SK-N-SH (cell line): ENCODE measurements around the gene CTCF. TPM values are rescaled to one million over a fixed set of nuclear protein-coding genes. Genes with fewer than 3 reads are reported as not detected.

Experiments used
- CTCF ChIA-PET: fragments of 300-600, 350-600 bp; formaldehyde crosslinking; extraction: SDS; loops from one replicate; lab custom pipeline; 2021; lab: Yijun Ruan, JAX
- POLR2A ChIA-PET: fragments of 350-600 bp; sonication (Branson Sonifier 250); formaldehyde crosslinking; extraction: SDS; loops from one replicate; lab custom pipeline; 2020; ENCODE audit warnings: antibody characterized with exemption, inconsistent platforms; lab: Yijun Ruan, JAX
- DNase-seq: peaks from one replicate; pipeline ENCODE4 v3.0.0; 2012
- H2AFZ ChIP-seq: fragments of 200-600 bp; sonication (generic); 2 replicates; pipeline ENCODE4 v1.8.1; 2016; ENCODE audit warnings: antibody characterized with exemption, mild to moderate bottlenecking, low read depth
- H3F3A ChIP-seq: fragments of 200-600 bp; sonication (generic); replicated peaks from 2 replicates; pipeline ENCODE3; 2016; ENCODE audit warnings: antibody characterized with exemption, mild to moderate bottlenecking; ENCODE audit not compliant: insufficient read depth
- H3K27ac ChIP-seq, 2 experiments: fragments of 200-500 bp in 1 of 2; fragments of 200-600 bp in 1 of 2; sonication (Bioruptor generic) in 1 of 2; sonication (generic), shearing (Covaris generic) in 1 of 2; 2 replicates each; pipeline versions ENCODE4 v1.5.1 to v1.6.1; 2014 to 2016; ENCODE audit warnings: low read depth in 2 of 2, inconsistent platforms in 1 of 2, low read length in 1 of 2, mild to moderate bottlenecking in 1 of 2, mixed read lengths in 1 of 2
- H3K27me3 ChIP-seq: fragments of 200-600 bp; sonication (generic), shearing (Covaris generic); 2 replicates; pipeline ENCODE4 v1.6.1; 2016; ENCODE audit warnings: mixed run types; ENCODE audit not compliant: insufficient read depth
- H3K36me3 ChIP-seq, 2 experiments: fragments of 200-500 bp in 1 of 2; fragments of 200-600 bp in 1 of 2; sonication (Bioruptor generic) in 1 of 2; sonication (generic) in 1 of 2; replicated peaks in 1 of 2; 2 replicates each; pipeline versions ENCODE3 to v1.5.1; 2014 to 2016; ENCODE audit warnings: low read length in 1 of 2, mild to moderate bottlenecking in 1 of 2; ENCODE audit not compliant: insufficient read depth in 2 of 2, control insufficient read depth in 1 of 2
- H3K4me1 ChIP-seq, 2 experiments: fragments of 200-500 bp in 1 of 2; fragments of 200-600 bp in 1 of 2; sonication (Bioruptor generic) in 1 of 2; sonication (generic), shearing (Covaris generic) in 1 of 2; 2 replicates each; pipeline versions ENCODE4 v1.5.1 to v1.6.1; 2014 to 2016; ENCODE audit warnings: low read depth in 1 of 2, low read length in 1 of 2, mixed run types in 1 of 2; ENCODE audit not compliant: insufficient read depth in 2 of 2, control insufficient read depth in 1 of 2
- H3K4me2 ChIP-seq: fragments of 200-600 bp; sonication (generic), shearing (Covaris generic); 2 replicates; pipeline ENCODE4 v1.6.1; 2017; ENCODE audit warnings: mixed run types
- H3K4me3 ChIP-seq, 2 experiments: fragments of 200-500 bp in 1 of 2; fragments of 200-600 bp in 1 of 2; sonication (Bioruptor generic) in 1 of 2; sonication (generic), shearing (Covaris generic) in 1 of 2; 2 replicates each; pipeline versions ENCODE4 v1.5.1 to v1.8.1; 2014 to 2016; ENCODE audit warnings: low read depth in 2 of 2, inconsistent platforms in 1 of 2, low read length in 1 of 2, mild to moderate bottlenecking in 1 of 2, mixed read lengths in 1 of 2, moderate library complexity in 1 of 2
- H3K79me2 ChIP-seq: fragments of 200-600 bp; sonication (generic); 2 replicates; pipeline ENCODE4 v1.8.1; 2017; ENCODE audit warnings: mild to moderate bottlenecking; ENCODE audit not compliant: insufficient read depth
- H3K9ac ChIP-seq: fragments of 200-600 bp; sonication (generic); 2 replicates; pipeline ENCODE4 v1.6.1; 2017; ENCODE audit warnings: mixed run types
- H3K9me2 ChIP-seq: fragments of 200-600 bp; sonication (generic); 2 replicates; pipeline ENCODE4 v1.6.1; 2017; ENCODE audit warnings: mixed run types
- H3K9me3 ChIP-seq: fragments of 200-600 bp; sonication (generic); 2 replicates; pipeline ENCODE4 v1.6.1; 2017; ENCODE audit warnings: mixed run types, mild to moderate bottlenecking, moderate library complexity
- H4K20me1 ChIP-seq: fragments of 200-600 bp; sonication (generic); 2 replicates; pipeline ENCODE4 v1.6.1; 2017; ENCODE audit warnings: mild to moderate bottlenecking, mixed run types; ENCODE audit not compliant: insufficient read depth
- CHD2 ChIP-seq: fragments of 150-350 bp; IDR thresholded peaks from 2 replicates; pipeline ENCODE4 v1.6.1; 2018; ENCODE audit warnings: low read length; ENCODE audit not compliant: partially characterized antibody
- EP300 ChIP-seq, 2 experiments: IDR thresholded peaks; 2 replicates each; pipeline versions ENCODE4 v1.4.0 to v1.6.1; 2012; ENCODE audit warnings: borderline replicate concordance in 1 of 2, low read depth in 1 of 2, low read length in 1 of 2
- FOSL2 ChIP-seq: IDR thresholded peaks from 2 replicates; pipeline ENCODE4 v1.4.0; 2012; ENCODE audit warnings: low read depth, mild to moderate bottlenecking, moderate library complexity, borderline replicate concordance
- GABPA ChIP-seq: IDR thresholded peaks from 2 replicates; pipeline ENCODE4 v1.4.0; 2012; ENCODE audit warnings: low read depth, mild to moderate bottlenecking
- NRF1 ChIP-seq: IDR thresholded peaks from 2 replicates; pipeline ENCODE4 v1.6.1; 2012; ENCODE audit warnings: low read depth, mild to moderate bottlenecking, low read length
- RAD21 ChIP-seq: IDR thresholded peaks from 2 replicates; pipeline ENCODE4 v1.6.1; 2012; ENCODE audit warnings: mild to moderate bottlenecking, low read length
- TAF1 ChIP-seq: IDR thresholded peaks from 2 replicates; pipeline ENCODE4 v1.6.1; 2012; ENCODE audit warnings: low read depth, mild to moderate bottlenecking, low read length, moderate library complexity, borderline replicate concordance
- YY1 ChIP-seq: IDR thresholded peaks from 2 replicates; pipeline ENCODE4 v1.4.0; 2012; ENCODE audit warnings: low read depth, mild to moderate bottlenecking
- WGBS: methylation state at CpG from one replicate; pipeline ENCODE4 v1.1.6; 2017; ENCODE audit warnings: low lambda C conversion rate; 5-methylcytosine and 5-hydroxymethylcytosine counted together
- polyA plus RNA-seq, 3 experiments: library from polyadenylated mRNA; depleted of rRNA; stranded (reverse); fragments of >200 nt; gene quantifications; 2 replicates each; pipeline ENCODE4 v1.2.3, GENCODE V29; 2012
- TF ChIP-seq, protein P1 (sequence below): fragments of 200-600 bp; sonication (generic); IDR thresholded peaks from 2 replicates; pipeline ENCODE4 v1.6.1; 2017; ENCODE audit warnings: antibody characterized with exemption, mild to moderate bottlenecking, moderate library complexity
- TF ChIP-seq, protein P2 (sequence below): IDR thresholded peaks from 2 replicates; pipeline ENCODE4; 2012

The CTCF gene
- polyA plus RNA-seq, 1 of the 3 experiments (the other 2 are of a cell fraction), result 19.6 TPM

DNA sequence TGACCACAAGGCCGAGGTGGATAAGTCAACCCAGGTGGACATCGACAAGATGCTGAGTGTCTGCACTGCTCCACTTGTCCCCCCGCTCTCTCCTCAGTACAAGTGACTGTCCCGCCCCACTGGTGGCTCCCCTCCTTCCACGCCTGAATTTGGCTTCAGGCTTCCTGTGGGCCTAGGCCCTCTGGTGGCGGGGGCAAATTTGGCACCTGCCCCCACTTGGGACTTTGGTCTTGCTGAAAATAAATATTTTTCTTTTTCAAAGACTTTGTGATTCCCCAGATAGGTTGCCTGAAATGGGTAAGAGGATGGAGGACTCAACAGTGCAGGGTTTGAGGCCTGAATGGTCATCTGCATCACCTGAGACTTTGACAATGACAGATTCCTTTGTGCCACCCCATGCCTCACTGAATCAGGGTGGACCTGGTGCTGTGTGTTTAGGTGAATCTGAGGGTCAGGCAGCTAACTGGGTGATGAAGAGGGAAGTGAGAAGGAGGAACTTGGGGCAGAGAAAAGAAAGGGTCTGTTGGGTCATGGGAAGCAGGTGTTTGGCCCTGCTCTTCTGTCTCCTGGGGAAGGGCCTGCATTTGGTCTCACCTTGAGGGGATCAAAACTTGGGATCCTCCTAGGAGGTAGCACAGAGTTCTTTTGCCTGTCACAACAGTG, 106.3 kb downstream of the CTCF start:
- Histone ChIP-seq H3K9ac (no peak overlapping the region), H3K9me3 (no peaks in the 10 kb centered on the region), H3K4me2 (no peak overlapping the region), H2AFZ (no peak overlapping the region), H4K20me1 (no peaks in the 10 kb centered on the region), H3K36me3 (peaks cover 0 to 2% of the 10 kb centered on the region in 2 experiments), H3K27me3 (no peaks in the 10 kb centered on the region), H3F3A (peaks cover 14% of the 10 kb centered on the region), H3K79me2 (peaks cover 3% of the 10 kb centered on the region; the same call in 1 of the 2 replicates), H3K4me3 (no peak overlapping the region), H3K9me2 (no peaks in the 10 kb centered on the region), H3K27ac (peak overlapping the region in 1 of 2 experiments; percentile 54; a peak in 2 of 4 replicates), H3K4me1 (peaks cover 19 to 35% of the 10 kb centered on the region in 2 experiments; a peak in 2 of 4 replicates)
- ChIA-PET POLR2A (interaction anchor here (0.6 to 2.4 kb wide), 3 partner anchors 9 to 106 kb away, joined by 3 to 11 read pairs (median 4); partner anchors contain the start of genes ACD and CTCF), CTCF (interaction anchor here (0.6 to 18.3 kb wide), 36 partner anchors 8 to 260 kb away, joined by 3 to 246 read pairs (median 4); partner anchors contain the start of genes ATP6V0D1, CARMIL2, CTCF and RIPOR1)
- DNase-seq, result no peak
- 99% methylated on average over 6 of the region's 6 CpGs for WGBS
- TF ChIP-seq RAD21 (no peak), EP300 (IDR thresholded peaks at IDR 0.05; ENCODE audit: borderline replicate concordance in 1 of 2, low read depth in 1 of 2, low read length in 1 of 2) (no peak), GABPA (no peak)
- TF ChIP-seq, protein P1, sequence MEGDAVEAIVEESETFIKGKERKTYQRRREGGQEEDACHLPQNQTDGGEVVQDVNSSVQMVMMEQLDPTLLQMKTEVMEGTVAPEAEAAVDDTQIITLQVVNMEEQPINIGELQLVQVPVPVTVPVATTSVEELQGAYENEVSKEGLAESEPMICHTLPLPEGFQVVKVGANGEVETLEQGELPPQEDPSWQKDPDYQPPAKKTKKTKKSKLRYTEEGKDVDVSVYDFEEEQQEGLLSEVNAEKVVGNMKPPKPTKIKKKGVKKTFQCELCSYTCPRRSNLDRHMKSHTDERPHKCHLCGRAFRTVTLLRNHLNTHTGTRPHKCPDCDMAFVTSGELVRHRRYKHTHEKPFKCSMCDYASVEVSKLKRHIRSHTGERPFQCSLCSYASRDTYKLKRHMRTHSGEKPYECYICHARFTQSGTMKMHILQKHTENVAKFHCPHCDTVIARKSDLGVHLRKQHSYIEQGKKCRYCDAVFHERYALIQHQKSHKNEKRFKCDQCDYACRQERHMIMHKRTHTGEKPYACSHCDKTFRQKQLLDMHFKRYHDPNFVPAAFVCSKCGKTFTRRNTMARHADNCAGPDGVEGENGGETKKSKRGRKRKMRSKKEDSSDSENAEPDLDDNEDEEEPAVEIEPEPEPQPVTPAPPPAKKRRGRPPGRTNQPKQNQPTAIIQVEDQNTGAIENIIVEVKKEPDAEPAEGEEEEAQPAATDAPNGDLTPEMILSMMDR, result peak; percentile 10; the same call in 1 of the 2 replicates

GRCh38 chr16:67669499-67670101, 107.3 kb downstream of the CTCF start:
- Histone ChIP-seq H3K4me1 (peaks cover 24 to 45% of the 10 kb centered on the region in 2 experiments; a peak in 2 of 4 replicates), H2AFZ (no peak overlapping the region), H3K4me3 (no peak overlapping the region)
- TF ChIP-seq NRF1 (no peak), TAF1 (no peak), CHD2 (no peak), YY1 (no peak), FOSL2 (no peak)
- TF ChIP-seq, protein P2, sequence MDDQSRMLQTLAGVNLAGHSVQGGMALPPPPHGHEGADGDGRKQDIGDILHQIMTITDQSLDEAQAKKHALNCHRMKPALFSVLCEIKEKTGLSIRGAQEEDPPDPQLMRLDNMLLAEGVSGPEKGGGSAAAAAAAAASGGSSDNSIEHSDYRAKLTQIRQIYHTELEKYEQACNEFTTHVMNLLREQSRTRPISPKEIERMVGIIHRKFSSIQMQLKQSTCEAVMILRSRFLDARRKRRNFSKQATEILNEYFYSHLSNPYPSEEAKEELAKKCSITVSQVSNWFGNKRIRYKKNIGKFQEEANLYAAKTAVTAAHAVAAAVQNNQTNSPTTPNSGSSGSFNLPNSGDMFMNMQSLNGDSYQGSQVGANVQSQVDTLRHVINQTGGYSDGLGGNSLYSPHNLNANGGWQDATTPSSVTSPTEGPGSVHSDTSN, result no peak
- TF ChIP-seq, protein P1, result no peak
- TF ChIP-seq, all 33 proteins: peak for 0
- POLR2A ChIA-PET, result interaction anchor here (0.7 to 1.4 kb wide), 2 partner anchors 9 to 48 kb away, joined by 4 read pairs; partner anchors contain the start of gene ACD
- Histone ChIP-seq H4K20me1 (no peaks in the 10 kb centered on the region), H3K9ac (no peak overlapping the region), H3K9me2 (no peaks in the 10 kb centered on the region), H3K79me2 (peaks cover 3% of the 10 kb centered on the region; the same call in 1 of the 2 replicates), H3K9me3 (no peaks in the 10 kb centered on the region), H3F3A (peaks cover 14% of the 10 kb centered on the region), H3K36me3 (no peaks in the 10 kb centered on the region), H3K4me2 (no peak overlapping the region), H3K27ac (no peak overlapping the region), H3K27me3 (no peaks in the 10 kb centered on the region)
- 84% methylated on average over 10 of the region's 10 CpGs for WGBS
- no peak for DNase-seq
- CTCF ChIA-PET, result interaction anchor here (0.7 to 18.3 kb wide), 11 partner anchors 20 to 296 kb away, joined by 3 to 246 read pairs (median 3); partner anchors contain the start of gene CTCF
